GM12875 (cell line): Measurements from ENCODE around the gene STX1A.

Experiments
- H3K4me3 ChIP-seq: one replicate; pipeline ENCODE4 v1.5.1; 2011; ENCODE audit warnings: low read depth, low read length, control low read depth
- CTCF ChIP-seq: IDR thresholded peaks from 2 replicates; pipeline ENCODE4 v1.5.1; 2011; ENCODE audit warnings: low read depth, mild to moderate bottlenecking, control low read depth, inconsistent platforms, low read length, moderate library complexity, borderline replicate concordance; ENCODE audit not compliant: insufficient read depth

STX1A gene

GRCh38 chr7:73749931-73750776 lies 30.7 kb upstream of the STX1A start:
- H3K4me3 ChIP-seq, result no peak overlapping the region
- no peak for TF ChIP-seq CTCF

- no peak overlapping the region for H3K4me3 ChIP-seq
- TF ChIP-seq CTCF, result no peak
Measured at GRCh38 chr7:73746378-73746777, 26.9 kb upstream of the STX1A start.

- TF ChIP-seq CTCF, result no peak
- no peak overlapping the region for H3K4me3 ChIP-seq
Measured at GRCh38 chr7:73742753-73743641, 23.5 kb upstream of the STX1A start.

- H3K4me3 ChIP-seq, result no peak overlapping the region
- no peak for TF ChIP-seq CTCF
Measured at GRCh38 chr7:73742338-73742752, 22.9 kb upstream of the STX1A start.

- H3K4me3 ChIP-seq, result no peak overlapping the region
- TF ChIP-seq CTCF, result no peak
Measured at GRCh38 chr7:73741600-73741999, 22.1 kb upstream of the STX1A start.

- no peak for TF ChIP-seq CTCF
- no peak overlapping the region for H3K4me3 ChIP-seq
Measured at GRCh38 chr7:73740771-73741170, 21.3 kb upstream of the STX1A start.
